GM18517 (cell line): ENCODE data around the gene TSTD1.
"Not testable (repeated sequence)": the region's sequence is repeated elsewhere in the genome, so short reads cannot be mapped to it uniquely, and the experiment has no call there.

Experiments used
- ATAC-seq: cut with Tn5 transposase; IDR thresholded peaks from one replicate; pipeline ENCODE4 v1.9.1; 2021; ENCODE audit warnings: mild to moderate bottlenecking, moderate library complexity; ENCODE audit not compliant: unreplicated experiment

TSTD1 gene

DNA sequence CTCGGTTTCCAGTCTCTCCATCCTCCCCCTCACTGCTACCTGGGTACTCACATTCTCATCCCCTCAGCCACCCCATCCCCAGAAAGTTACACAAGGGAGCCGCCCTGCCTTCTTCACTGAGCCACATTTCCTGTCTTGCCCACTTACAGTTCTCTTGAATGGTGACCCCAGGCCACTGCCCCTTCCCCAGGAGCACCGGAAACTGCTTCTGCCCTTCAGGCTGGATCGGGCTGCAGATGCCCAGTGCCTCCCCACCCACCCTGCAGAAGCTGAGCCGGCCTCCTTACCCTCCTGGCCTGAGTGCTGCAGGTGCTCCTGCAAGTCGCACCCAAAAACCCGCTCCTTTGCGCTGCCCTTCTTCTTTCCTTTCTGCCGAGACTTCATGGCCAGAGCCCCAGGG, 30.5 kb upstream of the TSTD1 start:
- ATAC-seq: no peak

DNA sequence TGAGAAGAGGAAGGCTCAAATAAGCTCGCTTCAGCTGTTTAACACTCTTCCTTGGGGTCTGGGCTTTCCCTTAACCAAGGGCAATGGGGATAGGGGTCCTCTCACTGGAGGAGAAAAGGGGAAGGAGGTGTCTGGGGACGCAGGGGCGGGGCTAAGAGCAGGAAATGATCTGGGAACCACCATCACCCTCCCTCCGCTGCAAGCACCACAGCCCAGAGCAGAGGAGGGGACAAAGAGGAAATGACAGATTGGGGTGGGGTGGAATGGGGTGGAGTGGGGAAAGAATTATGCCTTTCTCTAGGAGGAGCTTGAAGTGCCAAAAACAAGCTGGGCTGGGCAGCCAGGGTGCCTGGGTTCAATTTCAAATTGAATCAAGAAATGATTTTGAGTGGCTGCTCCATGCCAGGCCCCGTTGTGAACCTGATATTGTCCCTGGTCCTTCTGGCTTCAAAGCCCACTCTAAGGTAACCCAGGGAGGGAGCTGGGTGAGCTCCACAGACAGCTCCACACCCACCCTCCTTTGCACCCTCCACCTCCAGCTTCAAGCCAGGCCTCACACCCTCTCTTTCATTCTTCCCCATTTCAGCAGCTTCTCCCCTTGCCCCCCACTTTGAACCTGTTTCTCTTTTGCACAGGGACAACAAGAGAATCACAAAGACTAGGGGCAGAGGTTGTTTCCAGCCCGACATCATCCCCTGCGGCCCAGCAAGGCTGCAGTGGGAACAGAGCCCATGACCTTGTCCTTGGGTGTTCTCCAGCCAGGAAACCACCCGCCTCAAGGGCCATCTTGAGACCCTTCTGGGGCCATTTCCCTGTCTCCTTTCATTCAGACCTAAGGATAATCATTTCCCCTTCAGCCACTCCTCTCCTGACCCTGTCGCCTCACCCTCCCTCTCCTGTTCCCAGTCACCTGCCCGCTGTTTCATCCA, 29.8 kb upstream of the TSTD1 start:
- ATAC-seq: peak; percentile 46

DNA sequence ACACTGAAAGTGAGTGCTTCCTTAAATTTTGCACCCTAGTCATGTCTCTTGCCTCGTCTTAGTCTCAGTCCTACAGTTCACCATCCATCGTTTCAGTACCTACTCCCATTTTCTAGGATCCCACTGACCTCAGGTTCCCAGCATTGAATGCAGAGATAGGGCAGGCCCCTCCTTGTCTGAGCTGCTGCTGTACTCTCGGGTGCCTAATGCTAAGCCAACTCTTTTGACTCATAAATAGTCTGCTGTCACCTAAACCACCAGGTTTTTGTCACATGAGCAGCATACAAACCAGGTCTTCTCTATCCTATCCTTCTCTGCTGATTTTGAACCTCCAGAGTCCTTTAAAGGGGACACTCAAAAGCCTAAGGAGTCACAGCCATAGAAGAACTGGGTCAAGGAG, 27.9 kb upstream of the TSTD1 start:
- ATAC-seq: no peak

DNA sequence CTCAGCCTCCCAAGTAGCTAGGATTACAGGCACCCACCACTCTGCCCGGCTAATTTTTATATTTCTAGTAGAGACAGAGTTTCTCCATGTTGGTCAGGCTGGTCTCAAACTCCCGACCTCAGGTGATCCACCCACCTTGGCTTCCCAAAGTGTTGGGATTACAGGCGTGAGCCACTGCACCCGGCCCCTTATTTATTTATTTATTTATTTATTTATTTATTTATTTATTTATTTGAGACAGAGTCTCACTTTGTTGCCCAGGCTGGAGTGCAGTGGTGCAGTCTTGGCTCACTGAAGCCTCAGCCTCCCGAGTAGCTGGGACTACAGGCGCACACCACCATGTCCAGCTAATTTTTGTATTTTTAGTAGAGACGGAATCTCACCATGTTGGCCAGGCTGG, 26.9 kb upstream of the TSTD1 start:
- ATAC-seq: not testable (repeated sequence)

DNA sequence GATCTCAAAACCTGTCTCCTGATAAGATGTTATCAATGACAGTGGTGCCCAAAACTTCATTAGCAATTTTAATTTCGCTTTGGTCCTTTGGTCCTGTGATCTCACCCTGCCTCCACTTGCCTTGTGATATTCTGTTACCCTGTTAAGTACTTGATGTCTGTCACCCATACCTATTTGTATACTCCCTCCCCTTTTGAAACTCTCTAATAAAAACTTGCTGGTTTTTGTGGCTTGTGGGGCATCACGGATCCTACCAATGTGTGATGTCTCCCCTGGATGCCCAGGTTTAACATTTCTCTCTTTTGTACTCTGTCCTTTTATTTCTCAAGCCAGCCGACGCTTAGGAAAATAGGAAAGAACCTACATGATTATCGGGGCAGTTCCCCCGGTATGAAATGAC, 25.2 kb upstream of the TSTD1 start:
- ATAC-seq: not testable (repeated sequence)

DNA sequence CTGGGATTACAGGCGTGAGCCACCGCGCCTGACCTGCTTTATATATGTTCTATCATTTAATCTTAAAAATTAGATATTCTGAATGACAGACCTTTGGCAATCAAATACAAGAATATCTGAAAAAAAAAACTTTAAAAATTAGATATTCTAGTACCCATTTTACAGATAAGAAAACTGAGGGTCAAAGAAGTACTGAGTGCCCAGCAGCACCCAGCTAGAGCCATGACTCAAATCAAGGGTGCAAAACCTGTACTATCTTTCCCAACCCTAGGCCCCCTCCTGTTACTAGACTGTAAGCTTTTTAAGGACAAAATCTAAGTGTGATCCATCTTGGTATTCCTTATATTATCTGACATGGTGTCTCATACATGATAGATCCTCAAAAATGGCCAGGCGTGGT, 22.7 kb upstream of the TSTD1 start:
- ATAC-seq: no peak

DNA sequence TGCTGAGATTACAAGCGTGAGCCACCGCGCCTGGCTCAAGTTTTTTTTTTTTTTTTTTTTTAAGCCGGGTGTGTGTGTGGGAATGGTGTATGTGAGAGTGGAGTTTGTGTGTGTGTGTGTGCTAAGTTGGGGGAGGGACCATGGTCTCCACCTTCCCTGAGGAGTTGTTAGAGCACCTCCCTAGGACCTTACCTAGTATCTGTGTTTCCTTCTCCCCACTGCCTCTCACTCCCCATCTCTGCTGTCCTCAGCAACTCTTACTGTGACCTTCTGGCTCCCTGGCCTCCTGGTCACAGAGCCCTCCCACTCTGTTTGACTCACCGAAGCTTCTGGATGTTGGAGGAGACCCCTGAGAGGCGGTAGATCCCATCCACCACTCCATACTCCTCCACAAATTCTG, 20.5 kb upstream of the TSTD1 start:
- no peak for ATAC-seq

DNA sequence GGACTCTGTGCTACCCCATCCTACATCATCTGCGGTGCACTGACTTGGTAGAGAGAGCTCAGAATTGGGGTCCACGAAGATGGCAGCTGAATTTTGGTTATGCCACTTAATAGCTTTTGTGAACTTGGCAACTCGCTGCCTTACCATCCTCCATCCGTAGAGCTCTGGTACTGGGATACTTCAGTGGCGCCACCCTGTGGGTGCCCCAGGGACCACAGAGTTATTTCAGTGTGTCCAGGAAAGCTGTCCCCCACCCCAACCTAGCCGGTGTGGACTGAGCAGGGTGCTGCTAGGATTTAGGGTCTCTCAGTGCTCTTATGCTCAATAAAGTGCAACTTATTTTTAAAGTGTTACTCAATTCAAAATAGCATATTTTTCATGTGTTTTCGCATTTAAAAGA, 16.0 kb upstream of the TSTD1 start:
- no peak for ATAC-seq

DNA sequence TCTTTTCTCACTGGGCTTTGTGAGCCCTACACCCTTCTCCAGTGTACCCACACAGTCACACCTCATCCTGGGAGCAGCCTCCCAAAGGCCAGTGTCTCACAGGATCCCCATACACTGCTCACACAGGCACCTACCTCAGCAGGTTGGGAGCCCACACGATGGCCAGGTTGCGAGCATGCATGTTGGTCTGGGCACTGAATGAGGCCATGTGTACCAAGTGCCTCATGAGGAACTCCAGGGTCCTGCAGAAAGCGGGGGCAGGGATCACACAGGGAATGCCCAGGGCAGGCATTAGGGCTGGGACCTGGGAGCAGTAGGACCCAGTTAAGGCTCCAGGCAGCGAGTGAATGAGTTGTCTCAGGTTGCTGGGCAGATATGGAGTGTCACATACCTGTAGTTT, 15.5 kb upstream of the TSTD1 start:
- no peak for ATAC-seq

DNA sequence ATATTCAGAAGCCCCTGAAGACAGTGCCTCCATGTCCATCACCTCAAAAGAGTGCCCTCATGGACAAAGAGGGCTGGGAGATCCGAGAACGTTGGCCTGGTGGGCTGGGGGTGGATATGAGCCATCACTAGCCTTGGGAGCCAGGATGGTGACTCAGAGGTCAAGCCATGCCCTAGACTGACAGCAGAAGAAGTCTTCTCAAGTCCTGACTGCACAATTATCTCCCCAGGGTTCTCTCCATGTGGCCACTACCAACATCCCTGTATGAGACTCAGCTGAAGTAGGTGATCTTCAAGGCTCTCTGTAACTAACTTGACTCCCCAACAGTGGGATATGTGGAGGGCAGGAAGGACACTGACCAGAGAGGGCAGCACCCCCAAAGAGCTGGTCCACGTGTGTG, 14.1 kb upstream of the TSTD1 start:
- no peak for ATAC-seq

DNA sequence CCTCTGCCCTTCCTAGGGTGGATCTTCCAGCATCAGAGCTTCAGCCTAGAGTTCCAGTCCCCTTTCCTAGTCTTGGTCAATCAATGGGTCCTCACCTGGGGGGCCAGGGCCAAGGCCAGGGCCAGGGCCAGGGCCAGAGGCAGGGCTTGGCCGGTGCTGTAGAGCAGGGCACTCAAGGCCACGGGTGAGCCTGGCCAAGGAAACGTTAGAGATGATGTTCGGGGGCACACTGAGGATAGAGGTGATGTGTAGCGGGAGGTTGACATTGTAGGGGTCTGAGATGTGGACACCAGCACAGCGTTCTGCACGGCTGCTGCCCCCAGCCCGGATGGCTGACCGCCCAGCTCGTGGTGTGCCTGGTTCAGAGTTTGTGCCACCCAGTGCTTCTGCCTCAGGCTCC, 12.5 kb upstream of the TSTD1 start:
- ATAC-seq: no peak

DNA sequence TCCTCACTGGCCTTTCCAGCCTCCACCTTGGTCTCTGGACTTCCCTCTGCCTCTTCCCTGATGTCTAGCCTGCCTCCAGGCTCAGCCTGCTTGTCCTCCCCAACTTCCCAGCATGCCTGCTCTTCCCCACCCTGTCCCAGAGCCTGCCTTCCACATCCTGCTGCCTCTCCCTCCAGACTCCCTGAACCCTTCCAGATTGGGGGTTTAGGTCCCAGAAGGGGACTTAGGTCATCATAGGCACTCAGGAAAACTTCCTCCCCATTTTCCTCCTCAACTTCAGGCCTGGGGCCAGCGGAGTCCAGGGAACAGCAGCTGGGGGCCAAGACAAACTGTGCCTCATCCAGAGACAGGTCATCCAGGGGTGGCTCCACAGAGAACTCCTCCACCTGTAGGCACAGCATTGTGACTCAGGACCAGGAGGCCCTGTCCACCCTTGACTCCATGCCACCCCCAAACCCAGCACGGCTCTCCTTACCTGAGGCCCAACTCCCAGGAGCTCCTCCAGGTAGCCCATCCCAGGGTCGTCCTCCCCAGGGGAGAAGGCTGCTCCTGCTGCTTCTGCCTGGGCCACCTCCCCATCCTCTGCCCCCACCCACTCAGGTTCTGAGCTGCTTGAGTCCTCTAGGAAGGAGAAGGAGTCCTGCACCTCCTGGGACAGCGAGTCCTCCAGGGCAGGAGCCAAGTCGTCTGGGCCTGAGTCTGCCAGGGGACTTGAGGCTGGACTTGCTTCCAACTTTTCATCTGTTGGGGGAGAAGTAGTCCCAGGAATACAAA, 10.4 kb upstream of the TSTD1 start:
- ATAC-seq: no peak

DNA sequence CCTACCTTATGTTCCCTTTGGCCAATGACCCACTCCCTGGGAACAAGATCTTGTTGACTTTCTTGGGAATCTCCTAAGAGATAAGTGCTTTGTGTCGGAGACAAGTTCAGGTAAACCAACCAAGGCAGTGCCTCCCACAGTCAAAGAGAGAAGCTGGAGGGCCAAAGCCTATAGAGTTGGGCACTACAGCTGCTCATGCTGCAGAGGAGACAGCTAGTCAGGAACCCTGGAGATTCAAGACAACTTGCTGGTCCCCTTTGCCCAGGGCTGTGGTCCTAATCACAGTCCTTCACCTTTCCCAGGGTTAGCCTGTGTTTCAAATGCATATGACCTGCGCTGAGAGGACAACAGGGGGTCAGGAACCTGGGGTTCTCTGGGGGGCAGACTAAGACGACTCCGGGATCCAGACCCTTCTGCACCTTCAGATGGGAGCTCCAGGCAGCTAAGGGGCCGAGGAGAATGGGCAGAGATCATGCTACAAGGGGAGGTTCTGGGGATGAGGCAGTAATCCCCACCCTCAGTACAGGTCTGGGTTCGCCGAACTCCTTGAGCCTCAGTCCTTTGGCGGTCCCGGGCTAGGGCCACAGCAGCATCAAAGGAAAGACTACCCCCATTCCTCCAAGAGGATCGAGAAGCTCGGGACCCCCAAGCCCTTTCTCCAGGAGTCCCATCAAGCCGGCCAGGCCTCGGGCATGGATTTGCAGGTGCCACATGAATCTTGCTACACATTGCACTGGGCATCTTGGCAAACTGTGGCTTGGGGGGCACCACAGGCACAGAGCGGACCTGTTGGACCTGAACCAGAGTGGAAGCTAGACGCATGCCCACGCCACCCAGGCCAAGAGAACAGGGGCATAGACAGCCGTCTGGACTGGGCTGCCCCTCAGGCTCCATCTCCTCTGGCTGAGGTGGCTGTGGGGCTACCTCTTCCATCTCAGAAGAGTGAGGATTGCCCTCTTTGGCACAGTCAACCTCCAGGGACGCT, 9.0 kb upstream of the TSTD1 start:
- ATAC-seq: no peak

DNA sequence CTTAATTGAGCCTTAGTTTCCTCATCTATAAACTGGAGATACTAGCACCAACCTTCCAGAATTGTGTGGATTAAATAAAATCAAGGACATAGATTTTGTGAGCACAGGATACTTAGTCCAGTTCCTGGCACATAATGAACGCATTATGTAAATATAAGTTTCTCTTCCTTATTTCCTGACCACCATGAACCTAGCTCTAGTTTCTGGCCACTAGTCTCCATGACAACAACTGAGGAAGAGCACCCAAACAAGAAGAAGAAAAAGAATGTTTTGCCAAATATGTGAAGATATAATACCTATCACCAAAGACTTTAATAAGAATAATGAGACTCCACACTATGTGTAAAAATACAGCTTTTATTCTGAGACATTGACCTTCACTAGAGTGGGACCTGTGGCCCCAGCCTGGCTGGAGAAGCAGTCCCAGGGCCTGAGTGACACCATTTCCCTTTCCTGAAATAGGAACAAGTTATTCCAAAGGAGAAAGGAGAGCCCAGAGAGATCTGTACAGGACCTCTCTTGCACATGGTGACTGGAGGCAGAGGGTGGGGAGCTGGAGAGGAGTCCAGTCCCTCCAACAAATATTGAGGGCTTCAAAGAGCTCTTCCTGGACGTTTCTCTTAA, 8.0 kb upstream of the TSTD1 start:
- peak; percentile 51 for ATAC-seq

DNA sequence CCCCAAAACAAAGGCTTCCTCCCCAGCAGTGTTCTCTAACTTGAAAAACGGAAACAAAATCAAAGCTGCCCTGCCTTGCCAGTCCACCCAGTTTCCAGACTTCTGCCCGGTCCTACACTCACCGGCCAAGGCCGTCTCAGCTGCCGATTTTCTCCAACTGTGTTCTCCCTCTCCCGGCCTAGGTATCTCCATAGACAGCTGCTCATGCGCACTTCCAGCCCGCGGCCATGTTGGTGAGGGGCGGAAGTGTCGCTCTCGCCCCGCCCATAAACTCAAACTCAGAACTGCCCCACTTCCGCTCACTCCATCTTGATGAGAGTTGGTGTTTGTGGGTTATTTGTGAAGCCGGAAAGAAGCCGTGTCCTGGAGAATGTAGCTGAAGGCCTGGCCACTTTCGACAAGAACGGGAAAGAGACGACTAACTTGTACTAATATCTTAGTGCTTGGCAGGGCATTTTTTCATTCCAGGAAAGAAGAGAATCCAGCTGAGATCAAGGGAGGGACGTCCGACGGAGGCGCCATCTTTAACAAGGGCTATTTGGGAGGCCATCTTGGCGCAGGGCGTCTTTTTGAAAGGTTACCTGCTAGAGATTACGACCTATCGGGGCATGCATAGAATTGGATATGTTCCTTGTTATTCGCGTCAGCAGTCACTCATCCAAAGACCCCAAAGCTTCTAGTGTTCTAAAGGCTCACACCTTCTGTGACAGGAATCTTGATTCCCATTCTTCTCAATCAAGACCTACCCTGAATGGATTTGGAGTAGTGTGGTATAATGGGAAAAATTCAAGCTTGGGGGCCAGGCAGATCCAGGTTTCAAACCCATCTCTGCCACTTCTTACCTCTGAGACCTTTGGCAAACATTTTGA, 7.2 kb upstream of the TSTD1 start, which contains the start of gene USF1:
Gene USF1 (minus strand): TSS at position 242 of the 869 bp plus-strand sequence. CDS start 2,702 bp downstream, outside the sequence.
- peak; percentile 52 for ATAC-seq

DNA sequence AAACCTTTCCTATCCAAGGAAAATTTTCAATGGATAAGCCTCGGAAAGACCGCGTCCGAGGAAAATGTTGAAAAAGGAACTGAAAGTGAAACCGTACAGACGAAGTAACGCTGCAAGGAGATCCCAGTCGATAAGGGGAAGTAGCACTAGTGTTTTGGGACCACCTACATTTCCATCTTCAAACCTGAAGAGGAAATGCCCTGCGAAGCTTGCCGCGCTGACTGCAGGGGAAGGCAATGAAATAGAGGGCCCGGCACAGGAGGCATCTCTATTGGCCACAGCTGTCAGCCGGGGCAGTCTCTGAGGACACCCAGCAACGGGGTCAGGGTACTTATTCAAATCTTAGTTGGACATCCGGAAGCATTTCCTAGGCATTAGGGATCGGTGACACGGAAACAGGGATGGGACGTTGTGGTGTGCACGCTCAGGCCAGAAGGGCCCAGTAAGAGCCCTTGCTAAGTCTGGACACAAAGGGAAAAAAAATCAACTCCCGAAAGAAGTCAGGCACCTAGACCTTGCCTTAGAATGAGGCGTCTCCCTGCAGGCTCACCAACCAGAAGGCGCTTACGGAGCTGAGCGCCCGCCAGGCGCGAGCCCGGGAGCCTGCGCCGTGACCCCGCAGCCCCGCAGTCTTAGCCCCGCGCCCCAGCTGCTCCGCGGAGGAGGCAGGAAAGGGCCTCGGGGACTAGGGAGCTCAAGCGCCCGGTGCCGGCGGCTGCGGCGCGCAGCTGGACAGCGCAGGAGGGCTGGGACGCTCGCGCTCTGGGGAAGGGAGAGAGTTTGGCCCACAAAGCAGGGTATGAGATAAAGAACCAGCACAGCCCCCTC, 6.4 kb upstream of the TSTD1 start:
- peak; percentile 41 for ATAC-seq

DNA sequence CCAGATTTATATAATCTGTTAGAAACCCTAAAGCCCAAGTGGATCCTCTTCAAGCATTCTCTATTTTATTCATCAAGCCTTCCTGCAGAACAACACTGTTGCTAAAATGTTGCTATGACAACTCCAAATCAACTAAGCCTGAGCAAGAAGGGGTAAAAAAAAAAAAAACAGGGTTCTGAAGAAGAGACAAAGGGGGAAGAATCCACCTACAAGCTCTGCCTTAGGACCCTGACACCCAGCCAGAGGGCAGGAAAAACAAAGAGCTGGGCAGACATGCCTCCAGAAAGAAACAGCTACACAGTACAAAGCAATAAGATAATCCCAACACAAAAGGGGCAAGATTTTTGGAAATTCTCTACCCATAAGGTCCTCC, 5.8 kb upstream of the TSTD1 start:
- no peak for ATAC-seq

DNA sequence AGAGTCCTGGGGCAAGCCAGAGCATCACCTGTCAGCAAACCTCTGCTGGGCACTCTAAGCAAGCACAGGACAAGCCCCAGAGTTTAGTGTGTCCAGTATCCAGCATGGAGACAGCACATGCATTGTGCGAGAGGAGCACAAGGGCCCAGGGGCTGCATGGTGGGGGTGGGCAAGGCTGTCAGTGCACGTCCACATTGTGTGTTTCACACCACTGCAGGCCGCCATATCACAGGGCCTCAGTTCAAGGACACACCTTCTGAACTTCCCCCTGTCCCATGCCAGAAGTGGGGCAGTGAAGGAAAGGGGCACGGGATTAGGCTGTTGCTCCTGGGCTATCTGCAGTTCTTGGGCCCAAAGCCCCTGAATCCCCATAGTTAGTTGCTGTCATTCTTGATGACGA, 782 bp upstream of the TSTD1 start:
- no peak for ATAC-seq

DNA sequence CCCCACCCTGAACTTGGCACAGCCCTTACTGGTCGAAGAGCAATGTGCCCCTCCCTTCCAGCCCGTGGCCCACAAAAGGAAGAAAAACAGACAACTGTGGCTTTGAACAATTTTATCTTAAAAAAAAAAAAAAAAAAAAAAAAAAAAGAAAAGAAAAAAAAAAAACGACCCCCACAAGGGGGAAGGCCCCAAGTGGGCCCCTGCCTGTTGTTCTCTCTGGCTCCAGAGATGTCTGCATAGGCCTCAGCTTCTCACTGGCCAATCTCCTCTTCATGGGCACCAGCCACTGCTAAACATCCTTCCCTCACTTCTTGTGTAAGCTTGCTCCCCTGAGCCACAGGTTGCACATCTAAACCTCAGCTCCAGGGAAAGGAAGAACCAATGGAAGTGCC, 386 bp upstream of the TSTD1 start:
- ATAC-seq: no peak
